ENCODE results near the gene MCFD2.
"Not testable (repeated sequence)": the region's sequence is repeated elsewhere in the genome, so short reads cannot be mapped to it uniquely, and the experiment has no call there.

GRCh38 chr2:46904908-46905678, 10.5 kb downstream of the MCFD2 start:
- not testable (repeated sequence) for TF ChIP-seq CTCF (conservative IDR thresholded peaks at IDR 0.05; ENCODE audit: low read depth, low read length); EZH2 (IDR thresholded peaks at IDR 0.05; ENCODE audit: borderline replicate concordance, low read depth, low read length, poor library complexity, severe bottlenecking)

All from A673 (cell line).